AG09319 (cell line): ENCODE data around the gene RSU1.

ENCODE experiments used
- DNase-seq: peaks from one replicate; pipeline ENCODE4 v3.0.0-alpha.2; 2010; ENCODE audit warnings: low read depth; ENCODE audit errors: extremely low read depth
- TF ChIP-seq, protein P1 (sequence below): IDR thresholded peaks from 2 replicates; pipeline ENCODE4 v1.5.1; 2011; ENCODE audit warnings: low read depth, mild to moderate bottlenecking, inconsistent platforms, low read length, moderate library complexity

The RSU1 gene

GRCh38 chr10:16646181-16647059 lies 170.8 kb downstream of the RSU1 start:
- TF ChIP-seq, protein P1, sequence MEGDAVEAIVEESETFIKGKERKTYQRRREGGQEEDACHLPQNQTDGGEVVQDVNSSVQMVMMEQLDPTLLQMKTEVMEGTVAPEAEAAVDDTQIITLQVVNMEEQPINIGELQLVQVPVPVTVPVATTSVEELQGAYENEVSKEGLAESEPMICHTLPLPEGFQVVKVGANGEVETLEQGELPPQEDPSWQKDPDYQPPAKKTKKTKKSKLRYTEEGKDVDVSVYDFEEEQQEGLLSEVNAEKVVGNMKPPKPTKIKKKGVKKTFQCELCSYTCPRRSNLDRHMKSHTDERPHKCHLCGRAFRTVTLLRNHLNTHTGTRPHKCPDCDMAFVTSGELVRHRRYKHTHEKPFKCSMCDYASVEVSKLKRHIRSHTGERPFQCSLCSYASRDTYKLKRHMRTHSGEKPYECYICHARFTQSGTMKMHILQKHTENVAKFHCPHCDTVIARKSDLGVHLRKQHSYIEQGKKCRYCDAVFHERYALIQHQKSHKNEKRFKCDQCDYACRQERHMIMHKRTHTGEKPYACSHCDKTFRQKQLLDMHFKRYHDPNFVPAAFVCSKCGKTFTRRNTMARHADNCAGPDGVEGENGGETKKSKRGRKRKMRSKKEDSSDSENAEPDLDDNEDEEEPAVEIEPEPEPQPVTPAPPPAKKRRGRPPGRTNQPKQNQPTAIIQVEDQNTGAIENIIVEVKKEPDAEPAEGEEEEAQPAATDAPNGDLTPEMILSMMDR = no peak

DNA sequence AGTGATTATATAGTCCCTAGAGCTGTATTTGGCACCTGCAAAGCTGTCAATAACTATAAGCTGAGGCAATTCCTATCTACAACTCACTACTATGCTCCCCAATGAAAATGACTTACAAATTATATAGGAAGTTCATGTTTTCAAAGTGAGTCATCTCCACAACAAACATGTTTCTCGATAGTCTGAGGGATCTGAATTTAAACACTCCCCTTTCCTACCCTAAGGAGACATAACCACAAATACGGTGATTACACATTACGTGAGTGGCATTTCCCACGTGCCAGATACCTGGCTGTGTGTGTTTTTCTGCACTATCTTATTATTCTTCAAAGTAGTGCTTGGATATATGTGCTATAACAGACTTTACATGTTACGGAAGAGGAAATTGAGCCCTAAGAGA lies 173.1 kb downstream of the RSU1 start:
- TF ChIP-seq, protein P1 = no peak
- DNase-seq = no peak

More at GRCh38 chr10:16646181-16647059, 170.8 kb downstream of the RSU1 start:
- no peak for DNase-seq

GRCh38 chr10:16643502-16643901 lies 173.7 kb downstream of the RSU1 start:
- DNase-seq = no peak
- TF ChIP-seq, protein P1 = no peak

DNA sequence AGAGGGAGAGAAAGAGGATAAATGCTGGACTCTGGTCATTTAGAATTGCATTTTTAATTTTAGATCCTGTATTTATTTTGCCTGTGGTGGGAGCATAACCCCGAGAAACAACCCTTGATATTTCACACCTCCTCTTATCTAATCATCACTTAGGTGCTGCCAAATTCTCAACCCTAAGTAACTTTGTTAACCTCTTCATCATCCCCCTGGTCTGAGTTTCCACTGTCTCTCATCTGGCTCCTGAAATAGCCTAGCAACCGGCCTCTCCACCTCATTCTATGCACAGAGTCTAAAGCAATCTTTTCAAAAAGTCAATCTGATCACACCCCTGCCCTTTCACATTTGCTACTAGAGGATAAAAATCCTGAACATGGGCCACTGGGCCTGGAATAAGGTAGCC lies 177.1 kb downstream of the RSU1 start:
- TF ChIP-seq, protein P1 = no peak
- DNase-seq = no peak

DNA sequence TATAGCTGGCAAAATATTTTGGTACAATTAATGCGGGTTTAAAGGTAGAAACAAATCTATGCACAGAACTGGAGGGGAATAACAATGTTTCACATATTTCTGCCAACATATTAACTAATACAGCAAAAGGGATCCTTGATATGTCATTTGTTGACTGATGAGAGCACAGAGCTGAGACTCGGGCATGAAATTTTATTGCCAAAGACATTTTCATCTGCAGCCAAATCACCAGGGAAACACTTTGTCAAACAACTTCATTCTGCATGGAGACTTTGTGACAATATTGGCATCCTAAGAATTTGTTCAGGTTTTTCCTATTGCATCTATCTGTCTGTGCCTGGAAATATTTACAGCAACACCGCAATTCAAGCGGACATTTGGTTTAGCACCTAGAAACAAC lies 177.8 kb downstream of the RSU1 start:
- TF ChIP-seq, protein P1 = no peak
- no peak for DNase-seq

GRCh38 chr10:16632996-16633395 lies 184.2 kb downstream of the RSU1 start:
- TF ChIP-seq, protein P1 = no peak
- no peak for DNase-seq

GRCh38 chr10:16626697-16627096 lies 190.5 kb downstream of the RSU1 start:
- no peak for DNase-seq
- TF ChIP-seq, protein P1 = no peak
